ENCODE data around the gene VPS35.
"Not testable (repeated sequence)": the region's sequence is repeated elsewhere in the genome, so short reads cannot be mapped to it uniquely, and the experiment has no call there.

VPS35 gene

DNA sequence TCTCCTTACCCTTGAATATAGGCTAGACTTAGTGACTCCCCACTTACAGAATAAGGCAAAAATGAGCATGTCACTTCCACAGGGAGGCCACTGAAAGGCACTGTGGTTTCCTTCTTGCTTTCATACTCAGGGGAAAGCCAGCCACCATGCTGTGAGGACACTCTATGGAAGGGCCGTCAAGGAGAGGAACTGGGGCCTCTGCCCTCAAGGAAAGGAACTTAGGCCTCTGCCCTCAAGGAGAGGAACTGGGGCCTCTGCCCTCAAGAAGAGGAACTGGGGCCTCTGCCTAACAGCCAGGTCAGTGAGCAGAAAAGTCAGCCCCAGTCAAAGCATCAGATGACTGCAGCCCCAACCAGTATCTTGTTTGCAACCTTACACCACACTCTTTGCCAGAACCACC is 30.1 kb downstream of the VPS35 start:
- peak; percentile 4 for DNase-seq (ENCODE audit: low read depth)

DNA sequence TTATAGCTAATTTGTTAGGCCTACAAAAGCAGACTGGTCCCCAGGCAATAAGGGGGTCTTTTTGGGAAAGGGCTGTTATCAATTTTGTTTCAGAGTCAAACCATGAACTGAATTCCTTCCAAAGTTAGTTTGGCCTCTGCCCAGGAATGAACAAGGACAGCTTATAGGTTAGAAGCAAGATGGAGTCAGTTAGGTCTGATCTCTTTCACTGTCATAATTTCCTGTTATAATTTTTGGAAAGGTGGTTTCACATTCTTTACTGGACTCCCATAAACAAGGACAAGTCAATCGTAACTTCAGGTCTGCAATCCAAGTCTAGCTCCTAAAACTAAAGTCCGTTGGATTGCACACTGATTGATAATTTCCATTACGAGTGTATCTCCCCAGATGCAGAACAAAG is 37.7 kb downstream of the VPS35 start:
- DNase-seq (ENCODE audit: low read depth) = no peak

DNA sequence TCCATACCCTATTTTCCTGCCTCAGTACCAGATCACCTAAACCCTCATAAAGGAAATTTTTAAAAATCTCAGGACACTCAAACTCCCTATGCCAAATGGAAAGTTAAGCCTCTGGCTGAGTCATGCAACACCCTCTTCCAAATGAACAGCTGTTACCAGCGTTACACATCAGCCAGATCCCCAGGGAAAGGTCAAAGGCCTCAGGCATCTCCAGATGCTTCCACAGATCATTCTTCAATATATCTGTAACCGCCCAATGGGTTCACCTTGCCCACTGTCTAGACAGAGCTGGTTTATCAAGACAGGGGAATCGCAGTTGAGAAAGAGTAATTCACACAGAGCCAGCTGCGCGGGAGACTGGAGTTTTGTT is 38.7 kb downstream of the VPS35 start:
- no peak for DNase-seq (ENCODE audit: low read depth)

DNA sequence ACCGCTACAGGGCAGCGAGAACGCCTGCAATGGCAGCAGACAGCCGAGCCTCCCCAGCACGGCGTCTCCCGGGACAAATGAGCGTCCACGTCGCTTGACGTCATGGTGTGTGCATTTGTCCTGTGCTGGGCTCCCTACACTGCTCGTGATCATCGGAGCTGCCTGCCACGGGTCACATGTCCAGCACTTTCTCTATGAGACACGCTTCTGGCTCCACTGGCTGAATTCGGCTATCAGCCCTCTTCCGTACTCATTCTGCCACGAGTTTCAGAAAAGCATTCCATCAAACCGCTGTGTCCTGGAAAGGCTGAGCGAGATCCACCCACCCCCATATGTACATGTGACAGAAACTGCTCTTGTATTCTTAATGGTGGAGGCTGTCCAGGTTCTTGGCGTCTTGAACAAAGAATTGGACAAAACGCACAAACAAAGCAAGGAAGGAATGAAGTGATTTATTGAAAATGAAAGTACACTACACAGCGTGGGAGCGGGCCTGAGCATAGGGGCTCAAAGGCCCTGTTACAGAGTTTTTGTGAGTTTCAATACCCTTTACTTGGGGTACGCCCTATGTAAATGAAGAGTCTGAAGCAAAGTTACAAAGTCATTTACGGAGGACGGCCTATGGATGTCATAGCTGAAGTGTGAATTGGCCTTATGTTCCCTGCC is 39.3 kb downstream of the VPS35 start:
- DNase-seq (ENCODE audit: low read depth) = no peak

DNA sequence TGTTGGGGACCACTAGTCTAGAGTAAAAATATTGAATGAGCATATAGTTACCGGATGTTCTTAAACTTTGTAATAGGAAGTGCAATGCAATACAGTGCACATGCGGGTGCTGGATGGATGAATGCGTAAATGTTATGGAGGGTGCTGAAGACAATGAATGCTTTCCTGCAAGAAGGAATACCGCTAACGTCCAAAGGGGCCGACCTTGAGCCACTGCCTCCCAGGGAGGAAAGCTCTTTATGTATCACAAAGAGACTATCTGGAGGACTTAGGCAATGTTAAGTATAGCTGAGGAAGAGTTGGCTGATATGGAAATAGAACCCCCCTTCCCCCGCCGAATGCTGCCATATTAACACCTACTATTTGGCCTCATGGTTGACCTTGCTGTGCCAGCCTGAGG is 40.3 kb downstream of the VPS35 start:
- DNase-seq (ENCODE audit: low read depth) = no peak

DNA sequence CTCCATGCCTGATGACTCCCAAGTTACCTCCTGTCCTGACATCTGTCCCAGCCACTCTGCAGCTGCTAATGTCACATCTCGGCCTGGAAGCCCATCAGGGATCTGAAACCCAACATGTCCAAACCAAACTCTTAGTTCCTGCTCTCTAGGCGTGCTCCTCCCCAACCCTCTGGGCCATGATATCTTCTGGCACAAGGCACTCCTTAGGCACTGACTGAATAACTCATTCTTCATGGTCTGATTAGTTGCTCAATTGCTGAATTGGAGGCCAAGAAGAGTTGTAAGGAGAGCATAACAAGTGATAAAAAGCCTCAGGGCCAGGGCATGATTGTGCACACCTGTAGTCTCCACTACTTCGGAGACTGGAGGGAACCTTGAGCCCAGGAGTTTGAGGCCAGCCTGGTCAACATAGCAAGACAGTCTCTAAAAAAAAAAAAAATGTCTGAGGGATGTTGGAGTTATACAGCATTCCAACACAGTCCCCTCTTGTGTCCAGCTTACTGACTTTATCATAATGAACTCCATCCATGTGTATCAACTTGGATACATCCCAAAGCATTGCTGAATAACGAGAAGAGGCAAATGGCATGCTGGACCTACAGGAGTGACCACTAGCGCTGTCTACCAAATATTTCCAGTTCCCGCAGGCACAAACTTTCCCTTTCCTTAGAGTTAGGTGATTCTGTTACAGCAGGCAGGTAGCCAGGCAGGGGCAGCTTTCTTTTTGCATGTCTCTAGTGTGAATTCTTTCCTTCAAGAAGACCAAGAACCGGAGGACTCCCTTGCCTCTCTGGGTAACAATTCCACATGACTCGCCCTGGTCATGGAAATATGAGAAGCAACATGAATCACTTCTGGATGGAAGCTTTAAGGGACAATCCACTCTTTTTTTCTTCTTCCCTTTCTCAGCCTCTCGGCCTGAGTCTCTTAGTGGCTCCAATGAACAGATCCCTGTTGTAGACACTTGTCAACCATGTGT is 49.7 kb downstream of the VPS35 start:
- no peak for DNase-seq (ENCODE audit: low read depth)

DNA sequence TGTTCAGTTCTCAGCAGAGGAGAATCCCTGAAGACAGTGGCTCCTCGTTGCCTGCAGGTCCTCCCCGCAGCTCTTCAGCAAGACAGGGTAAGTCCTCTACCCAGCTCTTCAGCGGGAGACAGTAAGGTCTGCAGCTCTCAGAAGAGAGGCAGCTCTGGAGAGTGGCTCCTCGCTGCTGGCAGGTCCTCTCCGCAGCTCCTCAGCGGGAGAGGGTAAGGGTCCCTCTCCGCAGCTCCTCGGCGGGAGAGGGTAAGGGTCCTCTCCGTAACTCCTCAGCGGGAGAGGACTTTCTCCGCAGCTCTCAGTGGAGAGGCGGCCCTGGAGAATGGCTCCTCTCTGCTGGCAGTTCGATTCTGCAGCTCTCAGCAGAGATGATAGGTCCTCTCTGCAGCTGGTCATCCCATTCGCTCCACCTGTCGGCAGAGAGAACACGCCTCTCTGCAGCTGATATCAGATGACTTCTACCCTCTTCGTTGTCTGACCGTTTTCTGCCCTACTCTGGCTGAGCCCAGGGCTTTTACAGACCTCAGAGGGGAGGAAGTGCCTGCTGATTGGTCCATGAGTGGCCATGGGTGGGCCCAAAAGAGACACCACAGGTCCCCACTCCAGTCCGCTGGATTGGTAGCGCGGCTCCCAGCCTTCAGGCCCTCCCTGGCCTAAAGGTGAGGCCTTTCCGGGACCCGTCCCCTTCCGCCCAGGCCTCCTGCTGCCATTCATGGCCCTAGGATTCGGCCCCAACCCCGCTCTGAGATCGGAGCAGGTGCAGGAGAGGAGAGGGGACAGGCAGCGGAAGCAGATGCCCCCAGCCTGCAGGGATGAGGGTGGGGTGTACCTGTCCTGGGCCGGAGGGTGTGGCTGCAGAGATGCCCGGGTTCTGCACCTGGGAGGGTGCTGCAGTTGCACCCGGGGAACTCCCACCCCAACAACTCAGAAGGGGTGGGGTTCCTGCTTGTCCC is 55.9 kb downstream of the VPS35 start:
- no peak for DNase-seq (ENCODE audit: low read depth)

DNA sequence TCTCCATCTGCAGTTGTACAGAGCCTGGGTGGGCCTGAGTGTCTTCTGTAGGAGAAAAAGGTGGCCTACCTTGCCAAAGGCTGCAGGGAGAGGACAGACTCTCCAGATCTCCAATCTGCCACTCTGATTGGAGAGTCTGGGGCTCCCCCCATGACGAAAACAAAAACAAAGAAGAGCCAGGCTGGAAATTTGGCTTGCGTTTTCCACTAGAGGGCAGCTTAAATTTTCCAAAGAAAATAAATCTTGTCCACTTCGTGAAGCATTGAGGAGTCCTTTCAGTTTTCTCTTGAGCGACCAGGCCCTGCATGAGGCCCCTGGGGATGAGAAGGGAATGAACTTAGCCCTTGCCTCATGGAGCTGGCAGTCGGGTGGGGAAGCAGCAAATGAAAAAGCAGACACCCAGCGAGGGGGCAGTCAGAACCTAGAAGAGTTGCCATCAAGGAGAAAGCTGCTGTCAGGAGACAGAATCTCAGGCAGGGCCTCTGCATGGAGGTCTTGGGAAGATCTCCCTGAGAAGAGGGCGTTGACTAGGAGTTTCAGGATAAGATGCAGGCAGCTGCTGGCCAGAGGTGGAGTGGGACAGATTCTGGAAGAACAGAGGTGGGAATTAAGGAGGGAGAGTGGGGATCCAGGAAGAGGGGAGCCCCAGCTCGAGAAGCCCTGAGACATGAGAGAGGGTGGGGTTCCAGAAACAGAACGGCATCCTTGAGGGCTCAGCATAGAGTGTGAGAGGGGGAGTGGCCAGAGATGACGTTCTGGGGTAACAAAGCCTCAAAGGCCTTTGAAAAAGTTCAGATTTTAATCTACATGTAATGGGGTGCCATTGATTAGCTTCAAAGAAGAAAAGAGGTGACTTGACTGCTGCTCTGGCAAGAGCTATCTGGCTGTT is 59.4 kb downstream of the VPS35 start:
- no peak for DNase-seq (ENCODE audit: low read depth)

DNA sequence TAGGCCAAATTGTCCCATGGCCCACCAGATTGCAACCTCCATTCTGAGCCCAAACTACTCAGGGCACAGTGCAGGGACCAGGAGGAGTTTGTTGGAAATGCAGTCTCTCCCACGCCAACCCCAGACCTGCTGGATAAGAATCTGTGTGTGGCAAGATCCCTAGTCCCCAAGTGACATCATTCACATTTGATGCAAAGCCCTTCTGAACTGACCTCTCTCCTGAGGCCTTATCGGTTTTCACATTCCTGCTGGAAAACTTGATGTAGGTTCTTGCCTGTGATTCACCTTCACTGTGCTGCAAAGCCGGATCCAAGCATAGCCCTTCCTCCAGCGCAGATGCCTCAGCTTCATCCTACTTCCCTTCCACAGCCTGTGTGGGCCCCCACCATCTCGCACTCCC is 61.2 kb downstream of the VPS35 start:
- no peak for DNase-seq (ENCODE audit: low read depth)

DNA sequence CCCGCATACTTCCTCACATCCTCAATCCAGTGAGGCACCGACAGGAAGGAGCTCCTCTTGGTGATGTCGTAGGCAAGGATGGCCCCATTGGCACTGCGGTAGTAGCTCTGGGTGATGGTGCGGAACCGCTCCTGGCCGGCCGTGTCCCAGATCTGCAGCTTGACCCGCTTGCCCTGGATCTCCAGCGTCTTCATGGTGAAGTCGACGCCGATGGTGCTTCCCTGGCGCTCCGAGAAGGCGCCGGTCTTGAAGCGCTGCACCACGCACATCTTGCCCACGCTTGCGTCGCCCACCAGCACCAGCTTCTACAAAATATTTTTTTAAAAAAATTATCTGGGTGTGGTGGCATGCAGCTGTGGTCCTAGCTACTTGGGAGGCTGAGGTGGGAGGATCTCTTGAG is 62.3 kb downstream of the VPS35 start:
- DNase-seq (ENCODE audit: low read depth) = not testable (repeated sequence)

DNA sequence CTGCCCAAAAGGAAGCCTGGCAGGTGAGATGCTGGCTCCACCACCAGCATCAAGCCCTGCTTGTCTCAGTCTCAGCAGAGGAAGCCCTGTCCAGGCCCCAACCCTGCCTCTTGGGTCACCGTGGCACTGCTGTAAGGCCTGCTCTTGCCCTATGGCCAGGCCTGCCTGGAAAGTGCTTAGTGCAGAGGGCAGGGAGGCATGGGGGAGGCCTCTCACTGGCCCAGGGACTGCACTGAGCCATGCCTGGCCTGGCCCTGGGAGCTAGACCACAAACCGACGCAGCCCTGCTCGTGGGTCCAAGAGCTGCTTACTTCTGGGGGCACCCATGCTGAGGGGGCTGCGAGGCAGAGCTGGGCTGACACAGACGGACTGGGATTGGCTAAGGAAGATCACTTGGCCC is 64.1 kb downstream of the VPS35 start:
- DNase-seq (ENCODE audit: low read depth) = not testable (repeated sequence)

DNA sequence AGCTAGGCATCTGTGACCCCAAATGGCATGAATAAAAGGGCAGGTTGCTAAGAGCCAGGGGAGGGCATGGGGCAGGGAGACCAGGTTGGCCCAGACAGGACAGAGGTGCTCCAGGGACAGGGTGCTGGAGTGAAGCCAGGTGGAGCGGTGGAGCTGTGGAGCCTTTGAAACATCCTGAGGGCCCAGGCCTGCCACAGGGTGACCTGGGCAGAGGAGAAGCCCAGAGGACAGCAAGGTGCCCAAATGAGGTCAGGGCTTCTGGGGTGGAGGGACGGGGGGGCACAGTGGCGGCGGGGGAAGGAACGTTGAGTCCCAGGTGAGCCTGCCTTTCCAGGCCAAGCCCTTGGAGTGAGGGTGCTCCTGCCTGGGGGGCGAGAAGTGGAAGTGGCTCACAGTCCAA is 65.3 kb downstream of the VPS35 start:
- DNase-seq (ENCODE audit: low read depth) = not testable (repeated sequence)

DNA sequence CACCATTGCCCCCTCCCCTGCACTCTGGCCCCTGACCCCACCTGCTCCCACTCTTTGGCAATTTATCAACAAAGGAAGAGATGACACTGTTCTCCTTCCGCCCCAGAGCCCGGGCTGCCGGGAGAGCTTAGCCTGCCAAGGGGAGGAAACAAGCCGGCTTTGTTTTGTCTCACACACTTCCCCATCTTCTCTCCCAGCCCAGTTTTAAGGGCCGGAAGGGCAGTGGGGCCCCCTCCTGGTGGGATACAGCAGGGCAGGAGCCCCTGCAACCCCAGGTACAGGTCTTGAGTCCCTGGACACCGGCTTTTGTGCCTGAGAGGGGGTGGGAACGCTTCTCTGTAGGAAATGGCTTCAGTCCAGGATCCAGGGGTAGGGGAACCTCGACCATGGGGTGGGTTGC is 65.7 kb downstream of the VPS35 start:
- DNase-seq (ENCODE audit: low read depth) = not testable (repeated sequence)

DNA sequence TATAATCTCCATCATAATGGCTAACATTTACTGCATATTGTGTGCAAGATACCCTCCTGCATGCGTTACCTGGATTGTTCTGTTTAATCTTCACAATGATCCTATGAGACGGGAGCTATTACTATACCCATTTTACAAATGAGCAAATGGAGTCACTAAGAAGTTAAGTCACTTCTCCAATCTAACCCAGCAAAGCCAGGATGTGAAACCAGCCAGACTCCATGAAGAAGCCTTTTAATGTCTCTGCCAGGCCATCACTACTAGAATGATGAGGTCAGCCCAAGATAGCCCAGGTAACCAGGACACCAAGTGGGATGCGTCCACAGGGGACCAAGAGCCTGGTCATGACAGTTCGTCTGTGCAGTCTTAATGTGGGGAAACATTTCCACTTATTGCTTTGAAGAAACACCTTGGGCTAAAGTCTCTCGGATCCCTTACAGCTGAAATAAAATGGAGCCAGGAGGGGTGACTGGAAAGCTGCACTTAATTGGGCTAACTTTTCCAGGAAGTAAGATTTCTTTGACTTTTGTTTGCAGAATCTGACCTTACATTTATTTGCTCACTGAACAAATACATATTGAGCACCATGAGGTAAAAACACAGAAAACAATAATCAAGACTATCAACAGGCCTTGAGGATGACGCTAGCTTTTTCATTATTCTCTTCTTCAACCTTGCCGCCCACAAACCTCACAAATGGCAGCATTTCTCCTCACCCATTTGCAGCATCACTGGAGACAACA is 66.9 kb downstream of the VPS35 start:
- no peak for DNase-seq (ENCODE audit: low read depth)

DNA sequence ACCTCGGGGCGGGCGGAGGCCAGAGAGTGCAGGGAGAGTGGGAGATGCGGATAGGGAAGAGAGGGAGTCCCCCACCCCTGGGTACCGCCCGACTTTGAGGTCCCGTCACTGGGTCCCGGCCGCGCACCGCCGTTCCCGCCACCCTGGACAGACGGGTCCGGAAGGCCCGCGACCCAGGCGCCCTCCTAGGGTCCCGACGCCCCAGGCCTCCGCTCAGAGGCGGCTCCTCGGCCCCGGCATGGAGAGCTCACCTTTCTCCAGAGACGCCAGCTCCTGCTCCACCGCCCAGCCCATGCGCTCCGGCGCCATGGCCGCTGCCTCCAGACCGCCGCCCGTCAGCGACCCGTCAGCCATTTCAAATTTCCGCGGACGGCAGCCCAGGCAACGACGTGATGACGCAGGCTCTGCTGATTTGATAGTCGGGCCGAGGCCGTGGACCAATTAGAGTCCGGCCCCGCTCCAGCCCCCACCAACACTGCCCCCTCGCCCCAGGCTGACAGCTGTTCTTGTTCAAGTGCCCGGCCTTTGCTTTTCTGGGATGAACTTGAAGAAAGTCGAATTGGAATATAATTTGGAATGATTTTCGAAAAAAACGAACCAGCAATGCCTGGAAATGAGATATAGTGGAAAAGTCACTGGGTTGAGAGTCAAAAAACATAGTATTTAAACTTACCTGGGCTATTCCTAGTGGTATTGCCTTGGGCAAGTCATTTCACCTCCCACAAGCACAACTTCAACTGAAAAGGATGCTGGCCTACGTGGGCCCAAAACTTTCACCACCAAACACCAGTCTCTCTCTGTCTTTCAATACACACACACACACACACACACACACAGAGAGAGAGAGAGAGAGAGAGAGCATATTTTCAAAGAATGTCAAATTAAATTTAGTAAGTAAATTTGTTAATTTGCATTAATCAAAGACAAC is 67.7 kb downstream of the VPS35 start, which contains the start of gene SHCBP1:
Gene SHCBP1 (minus strand): TSS at position 374 of the 928 bp plus-strand sequence. CDS start 20 bp downstream, at position 354.
- peak; percentile 77 for DNase-seq (ENCODE audit: low read depth)

DNA sequence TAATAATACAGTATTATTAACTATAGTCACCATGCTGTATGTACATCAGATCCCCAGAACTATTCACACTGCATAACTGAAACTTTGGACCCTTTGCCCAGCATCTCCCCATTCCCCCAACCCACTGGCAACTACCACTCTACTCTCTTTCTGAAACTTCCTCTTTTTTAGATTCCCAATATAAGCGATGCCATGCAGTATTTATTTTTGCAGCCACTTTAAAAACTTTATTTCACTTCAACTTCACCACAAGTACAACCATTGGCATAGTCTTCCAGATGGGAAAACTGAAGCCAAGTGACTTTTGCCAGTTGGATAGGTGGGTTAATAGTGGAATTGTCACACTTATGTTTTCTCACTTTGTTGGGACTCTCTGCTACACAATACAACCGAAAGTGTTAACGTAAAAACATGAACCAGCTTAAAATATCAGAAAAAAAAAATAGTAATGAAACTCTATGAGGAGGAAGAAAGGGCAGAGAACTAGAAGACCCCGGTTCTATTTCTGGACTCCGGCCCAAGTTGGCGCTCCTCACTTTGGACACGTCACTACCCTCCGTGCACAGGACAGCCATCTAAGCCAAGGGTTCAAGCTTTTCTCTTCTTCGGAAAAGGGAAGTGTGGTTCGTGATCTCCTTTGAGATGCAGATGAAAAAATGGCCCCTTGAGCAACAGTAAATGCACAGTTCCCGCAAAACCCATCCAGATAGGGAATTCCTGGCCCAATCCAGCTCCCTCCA is 68.5 kb downstream of the VPS35 start:
- no peak for DNase-seq (ENCODE audit: low read depth)

DNA sequence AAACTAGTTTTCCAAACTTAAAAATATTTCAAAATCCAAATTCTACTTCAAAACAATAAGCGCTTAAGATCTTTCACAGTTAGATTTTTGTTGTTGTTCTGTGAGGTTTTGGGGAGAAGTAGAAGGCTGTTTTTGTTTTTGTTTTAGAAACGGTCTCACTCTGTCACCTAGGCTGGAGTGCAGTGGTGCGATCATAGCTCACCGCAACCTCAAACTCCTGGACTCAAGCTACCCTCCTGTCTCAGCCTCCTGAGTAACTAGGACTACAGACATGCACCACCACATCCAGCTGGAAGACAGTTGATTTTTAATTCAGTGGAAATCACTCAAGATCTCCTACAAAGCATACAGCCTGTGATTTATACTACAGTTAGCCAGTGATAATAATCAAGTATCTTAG is 70.5 kb downstream of the VPS35 start:
- no peak for DNase-seq (ENCODE audit: low read depth)

DNA sequence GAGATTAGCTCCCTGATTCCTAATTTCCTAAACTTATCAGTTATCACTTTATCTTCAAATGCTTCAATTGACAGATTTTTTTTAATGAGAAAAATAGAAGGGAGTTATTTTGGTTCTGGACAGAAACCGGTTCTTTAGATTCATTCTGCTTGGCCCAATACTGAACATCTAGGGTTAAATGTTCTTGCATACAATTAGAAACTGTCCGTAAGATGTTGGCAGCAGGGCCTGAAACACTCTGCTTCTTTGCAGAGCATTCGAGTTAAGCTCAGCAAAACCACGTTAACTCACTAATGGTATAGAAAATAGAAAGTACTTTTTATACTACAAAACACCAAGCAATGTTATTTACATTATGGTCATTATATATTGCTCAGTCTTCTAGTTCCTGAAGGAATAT is 75.0 kb downstream of the VPS35 start:
- no peak for DNase-seq (ENCODE audit: low read depth)

DNA sequence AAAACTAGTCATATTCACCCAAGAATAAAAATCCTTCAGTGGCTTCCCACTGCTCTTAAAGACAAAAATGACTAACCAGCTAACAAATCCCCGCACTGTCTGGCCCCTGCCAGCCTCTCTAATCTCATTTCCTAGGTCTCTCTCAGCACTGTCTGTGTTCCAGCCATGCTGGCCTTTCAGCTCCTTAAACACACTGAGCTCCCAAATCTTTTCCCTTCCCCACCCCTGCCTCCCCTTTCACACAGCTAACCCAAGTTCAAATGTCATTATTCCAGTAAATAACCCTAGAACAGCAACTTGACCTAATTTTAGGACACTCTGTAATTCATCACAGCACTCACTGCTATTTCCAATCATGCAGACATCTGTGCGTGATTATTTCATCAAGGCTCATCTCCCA is 75.6 kb downstream of the VPS35 start:
- DNase-seq (ENCODE audit: low read depth) = no peak
